K562 (cell line): ENCODE results near the gene CHCHD1. TPM values are rescaled to one million over a fixed set of nuclear protein-coding genes. Genes with fewer than 3 reads are reported as not detected.
A peak's percentile ranks its signal among the peaks of the same experiment; 100 is the strongest.

Source experiments
- ATAC-seq: fragments of 200-7000 bp; cut with Tn5 transposase; 3 replicates; pipeline ENCODE4 v1.9.1; 2020; ENCODE audit warnings: moderate library complexity
- BruUV-seq: library from RNA; stranded (reverse); fragments of 400-500 nt; replicated peaks from 2 replicates; lab custom pipeline; 2021; lab: Mats Ljungman, UMichigan
- CTCF ChIA-PET: fragments of 300-600 bp; formaldehyde crosslinking; extraction: SDS; loops from one replicate; lab custom pipeline; 2021; ENCODE audit warnings: low intra/inter-chr PET ratio; lab: Yijun Ruan, JAX
- POLR2A ChIA-PET: fragments of 300-600, 350-650 bp; sonication (Branson Sonifier 250); formaldehyde crosslinking; extraction: SDS; loops from one replicate; lab custom pipeline; 2021; ENCODE audit warnings: antibody characterized with exemption, inconsistent platforms; lab: Yijun Ruan, JAX
- DNase-seq, 4 experiments: peaks; one replicate each; pipeline versions ENCODE4 v3.0.0 to v3.0.0-alpha.2; 2011 to 2018; ENCODE audit warnings: low spot score in 3 of 4, mixed read lengths in 3 of 4; ENCODE audit errors: extremely low read depth in 1 of 4
- FAIRE-seq: peaks from 2 replicates; lab custom pipeline; 2011; peaks lifted over from hg19 to GRCh38; lab: Jason Lieb, UNC
- H2AFZ ChIP-seq: 2 replicates; pipeline ENCODE4 v1.6.0; 2011; ENCODE audit warnings: low read depth, low read length, control low read depth, inconsistent platforms
- H3K27ac ChIP-seq: fragments of 200-600 bp; 3 replicates; pipeline ENCODE4 v1.8.0; 2011; ENCODE audit warnings: low read depth, mild to moderate bottlenecking, control low read depth, inconsistent platforms, low read length, moderate library complexity, mixed read lengths; ENCODE audit errors: extremely low read depth
- H3K27me3 ChIP-seq, 2 experiments: fragments of 300-600 bp in 1 of 2; 2 replicates in 1 of 2; 3 replicates in 1 of 2; pipeline versions ENCODE4 v1.6.0 to v1.8.0; 2011; ENCODE audit warnings: inconsistent platforms in 2 of 2, low read length in 2 of 2, mild to moderate bottlenecking in 1 of 2, mixed read lengths in 1 of 2, moderate library complexity in 1 of 2; ENCODE audit not compliant: control insufficient read depth in 2 of 2, insufficient read depth in 2 of 2
- H3K36me3 ChIP-seq: fragments of 300-600 bp; 3 replicates; pipeline ENCODE4 v1.8.0; 2011; ENCODE audit warnings: mild to moderate bottlenecking, low read length, inconsistent platforms; ENCODE audit not compliant: control insufficient read depth, insufficient read depth
- H3K4me1 ChIP-seq, 2 experiments: fragments of 200-600 bp in 1 of 2; replicated peaks in 1 of 2; 2 replicates in 1 of 2; 3 replicates in 1 of 2; pipeline versions ENCODE4 v1.5.1 to v1.8.0; 2011; ENCODE audit warnings: inconsistent platforms in 2 of 2, low read length in 2 of 2, mild to moderate bottlenecking in 1 of 2, mixed read lengths in 1 of 2, moderate library complexity in 1 of 2; ENCODE audit not compliant: control insufficient read depth in 2 of 2, insufficient read depth in 2 of 2
- H3K4me2 ChIP-seq: 2 replicates; pipeline ENCODE4 v1.6.1; 2011; ENCODE audit warnings: low read length, control low read depth, inconsistent platforms, mixed read lengths; ENCODE audit not compliant: insufficient read depth
- H3K4me3 ChIP-seq: fragments of 200-600 bp; sonication (generic), shearing (Covaris generic); 2 replicates; pipeline ENCODE4 v1.5.1; 2016; ENCODE audit warnings: control low read depth, inconsistent platforms
- H3K79me2 ChIP-seq: fragments of 200-600 bp; 3 replicates; pipeline ENCODE4 v1.8.0; 2011; ENCODE audit warnings: low read length, inconsistent platforms; ENCODE audit not compliant: control insufficient read depth, insufficient read depth
- H3K9ac ChIP-seq, 2 experiments: 2 replicates each; pipeline versions ENCODE4 v1.6.0 to v1.6.1; 2011; ENCODE audit warnings: low read depth in 2 of 2, low read length in 2 of 2, control low read depth in 1 of 2, inconsistent platforms in 1 of 2, mild to moderate bottlenecking in 1 of 2, mixed read lengths in 1 of 2; ENCODE audit not compliant: insufficient read depth in 1 of 2
- H3K9me1 ChIP-seq: one replicate; pipeline ENCODE4 v1.6.0; 2011; ENCODE audit warnings: inconsistent platforms, mild to moderate bottlenecking, low read length, moderate library complexity; ENCODE audit not compliant: control insufficient read depth, insufficient read depth
- H3K9me3 ChIP-seq: replicated peaks from 2 replicates; pipeline ENCODE4 v1.5.1; 2011; ENCODE audit warnings: low read depth, low read length, inconsistent platforms; ENCODE audit not compliant: control insufficient read depth, insufficient read depth
- H4K20me1 ChIP-seq: replicated peaks from 2 replicates; pipeline ENCODE4 v1.6.1; 2011; ENCODE audit warnings: low read length, inconsistent platforms, mixed read lengths; ENCODE audit not compliant: control insufficient read depth, insufficient read depth
- RBFOX2 ChIP-seq: fragments of 200-400 bp; formaldehyde crosslinking; IDR thresholded peaks from 2 replicates; pipeline ENCODE4 v1.6.1; 2017; ENCODE audit warnings: low read depth, mild to moderate bottlenecking, low read length, moderate library complexity
- WGBS: fragments of 100-300 bp; shearing (Covaris generic); methylation state at CpG from one replicate; pipeline ENCODE4 v1.1.6; 2016; ENCODE audit warnings: low coverage, mixed read lengths; ENCODE audit not compliant: insufficient coverage; ENCODE audit errors: missing lambda C conversion rate; 5-methylcytosine and 5-hydroxymethylcytosine counted together
- in situ Hi-C: fragments of 300-500 bp; cut with MboI; formaldehyde crosslinking; loops from 4 replicates; pipeline ENCODE4 v1.15.0; 2018; ENCODE audit warnings: inconsistent platforms, mixed read lengths
- intact Hi-C: fragments of 100-400 bp; cut with micrococcal nuclease; formaldehyde crosslinking; loops from 2 replicates; pipeline ENCODE4 v1.14.2; 2022
- polyA plus RNA-seq, 8 experiments: library from polyadenylated mRNA; depleted of rRNA in 4 of 8; stranded (reverse) in 5 of 8; unstranded in 3 of 8; fragments of >200 nt; fragmentation: Nextera tagmentation in 2 of 8; fragmentation: Illumina TruSeq in 1 of 8; extraction: Ambion mirVana in 2 of 8; extraction: Trizol in 1 of 8; gene quantifications; 2 replicates each; pipeline versions ENCODE4 v1.2.1 to v1.2.3, GENCODE V29; 2011 to 2014; ENCODE audit warnings: inconsistent platforms in 1 of 8, missing spikeins in 1 of 8
- total RNA-seq, 7 experiments: library from RNA; depleted of rRNA in 6 of 7; stranded (reverse); fragments of >200 nt in 6 of 7; fragmentation: Illumina TruSeq in 2 of 7; extraction: Trizol in 2 of 7; gene quantifications; 2 replicates each; pipeline versions ENCODE4 v1.2.1 to v1.2.3, GENCODE V29; 2011 to 2021; ENCODE audit warnings: low replicate concordance in 1 of 7
- TF ChIP-seq, protein P1 (sequence below): fragments of 150-350 bp; IDR thresholded peaks from 2 replicates; pipeline ENCODE4 v1.6.1; 2014; ENCODE audit warnings: low read depth, mild to moderate bottlenecking, low read length, borderline replicate concordance

Gene CHCHD1
- total and polyA plus RNA-seq, 9 of the 15 experiments (the other 6 are each of a cell fraction or from before 2014, with no cell fraction given) = 52.9 to 126 (median 83.4) TPM

DNA sequence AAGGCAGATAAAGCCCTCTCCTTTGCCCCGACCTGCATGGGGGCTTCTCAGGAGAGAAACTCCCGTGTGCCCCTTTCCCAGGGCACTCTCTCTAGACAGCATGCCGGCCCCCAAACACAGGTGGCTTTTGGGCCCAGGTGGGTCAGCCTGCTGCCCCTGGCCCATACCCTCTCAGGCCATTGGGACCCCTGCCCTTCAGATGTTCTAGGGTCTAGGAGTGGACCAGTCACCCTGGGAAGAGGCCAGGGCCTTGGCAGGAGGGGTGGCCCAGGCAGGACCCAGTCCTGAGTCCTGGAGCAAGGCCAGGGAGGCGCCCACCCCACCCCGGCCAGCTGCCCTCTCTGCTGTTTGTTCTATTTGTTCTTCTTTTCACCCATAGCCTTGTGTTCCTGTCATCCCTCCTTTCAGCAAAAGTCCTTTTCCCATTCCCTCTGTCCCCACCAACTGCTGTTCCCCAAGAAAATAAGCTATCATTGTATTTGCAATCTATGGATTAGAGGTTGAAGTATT, 47.0 kb upstream of the CHCHD1 start:
- H3K9me1 ChIP-seq = no peaks in the 10 kb centered on the region
- no peaks in the 10 kb centered on the region for H3K9me3 ChIP-seq
- no peak overlapping the region for H3K27ac ChIP-seq
- H3K27me3 ChIP-seq = no peaks in the 10 kb centered on the region
- peak overlapping the region in 1 of 2 experiments; percentile 61; a peak in 2 of 4 replicates for H3K9ac ChIP-seq
- CTCF ChIA-PET = no interaction called here
- H3K4me2 ChIP-seq = no peak overlapping the region
- H3K79me2 ChIP-seq = peaks cover 25% of the 10 kb centered on the region
- no peak overlapping the region for H2AFZ ChIP-seq
- intact Hi-C loops (no loop called here), in situ Hi-C loops (no loop called here)
- DNase-seq (no peak), FAIRE-seq (no peak)
- no TSS peak for BruUV-seq
- H3K4me3 ChIP-seq = no peak overlapping the region
- H4K20me1 ChIP-seq = no peaks in the 10 kb centered on the region
- TF ChIP-seq, protein P1, sequence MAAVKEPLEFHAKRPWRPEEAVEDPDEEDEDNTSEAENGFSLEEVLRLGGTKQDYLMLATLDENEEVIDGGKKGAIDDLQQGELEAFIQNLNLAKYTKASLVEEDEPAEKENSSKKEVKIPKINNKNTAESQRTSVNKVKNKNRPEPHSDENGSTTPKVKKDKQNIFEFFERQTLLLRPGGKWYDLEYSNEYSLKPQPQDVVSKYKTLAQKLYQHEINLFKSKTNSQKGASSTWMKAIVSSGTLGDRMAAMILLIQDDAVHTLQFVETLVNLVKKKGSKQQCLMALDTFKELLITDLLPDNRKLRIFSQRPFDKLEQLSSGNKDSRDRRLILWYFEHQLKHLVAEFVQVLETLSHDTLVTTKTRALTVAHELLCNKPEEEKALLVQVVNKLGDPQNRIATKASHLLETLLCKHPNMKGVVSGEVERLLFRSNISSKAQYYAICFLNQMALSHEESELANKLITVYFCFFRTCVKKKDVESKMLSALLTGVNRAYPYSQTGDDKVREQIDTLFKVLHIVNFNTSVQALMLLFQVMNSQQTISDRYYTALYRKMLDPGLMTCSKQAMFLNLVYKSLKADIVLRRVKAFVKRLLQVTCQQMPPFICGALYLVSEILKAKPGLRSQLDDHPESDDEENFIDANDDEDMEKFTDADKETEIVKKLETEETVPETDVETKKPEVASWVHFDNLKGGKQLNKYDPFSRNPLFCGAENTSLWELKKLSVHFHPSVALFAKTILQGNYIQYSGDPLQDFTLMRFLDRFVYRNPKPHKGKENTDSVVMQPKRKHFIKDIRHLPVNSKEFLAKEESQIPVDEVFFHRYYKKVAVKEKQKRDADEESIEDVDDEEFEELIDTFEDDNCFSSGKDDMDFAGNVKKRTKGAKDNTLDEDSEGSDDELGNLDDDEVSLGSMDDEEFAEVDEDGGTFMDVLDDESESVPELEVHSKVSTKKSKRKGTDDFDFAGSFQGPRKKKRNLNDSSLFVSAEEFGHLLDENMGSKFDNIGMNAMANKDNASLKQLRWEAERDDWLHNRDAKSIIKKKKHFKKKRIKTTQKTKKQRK = no peak
- TF ChIP-seq RBFOX2 = peak; percentile 32; the same call in 1 of the 2 replicates
- TF ChIP-seq, all 486 proteins: peak for 1
- H3K4me1 ChIP-seq = peaks cover 0 to 22% of the 10 kb centered on the region in 2 experiments; a peak in 3 of 5 replicates
- POLR2A ChIA-PET = interaction anchor here (0.6 to 7.0 kb wide), 5 partner anchors 8 to 36 kb away, joined by 3 to 118 read pairs (median 3); partner anchors contain the start of gene SEC24C
- H3K36me3 ChIP-seq = peaks cover 37% of the 10 kb centered on the region; the same call in 1 of the 3 replicates
- 74% methylated on average over 5 of the region's 5 CpGs for WGBS
- no peak for ATAC-seq
